Stimulated activated CD4-positive, alpha-beta T cell treated with anti-CD3 and anti-CD28 coated beads, Interleukin-4, amount 100 ng/mL, for 1 hour (primary cell): ENCODE measurements around the gene ITGB1BP1.

Experiments
- DNase-seq: peaks from one replicate; pipeline ENCODE4 v3.0.0-alpha.2; 2020

Gene ITGB1BP1

DNA sequence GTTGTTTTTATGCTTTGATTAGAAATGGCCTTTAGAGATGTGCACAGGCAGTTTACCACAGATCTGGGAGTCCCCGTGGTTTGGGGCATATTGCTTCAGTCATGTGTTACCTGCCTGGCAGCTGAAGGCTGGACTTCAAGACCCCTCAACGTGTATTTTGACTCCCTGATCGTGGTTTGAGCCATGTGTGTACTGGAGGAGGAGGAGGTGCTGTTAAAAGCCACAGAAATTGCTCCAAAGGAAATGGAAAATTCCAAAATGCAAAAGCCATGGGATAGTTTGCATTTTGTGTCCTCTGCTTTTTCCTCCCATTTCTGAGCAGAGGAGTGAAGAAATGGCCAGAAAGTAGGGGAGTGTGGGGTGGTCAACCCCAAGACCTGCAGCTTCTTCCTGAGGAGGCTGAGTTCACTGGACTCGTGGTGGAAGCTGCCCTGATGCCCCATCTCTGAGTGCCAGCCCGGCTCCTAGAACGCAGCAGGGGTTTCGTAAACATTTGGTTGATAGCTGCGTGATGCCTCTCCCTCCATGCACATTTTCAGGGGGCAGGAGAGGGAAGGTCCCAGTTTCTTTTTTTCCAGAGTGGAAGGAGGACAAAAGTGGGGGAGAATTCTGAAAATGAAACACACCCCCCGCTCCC, 45.7 kb downstream of the ITGB1BP1 start:
- no peak for DNase-seq

DNA sequence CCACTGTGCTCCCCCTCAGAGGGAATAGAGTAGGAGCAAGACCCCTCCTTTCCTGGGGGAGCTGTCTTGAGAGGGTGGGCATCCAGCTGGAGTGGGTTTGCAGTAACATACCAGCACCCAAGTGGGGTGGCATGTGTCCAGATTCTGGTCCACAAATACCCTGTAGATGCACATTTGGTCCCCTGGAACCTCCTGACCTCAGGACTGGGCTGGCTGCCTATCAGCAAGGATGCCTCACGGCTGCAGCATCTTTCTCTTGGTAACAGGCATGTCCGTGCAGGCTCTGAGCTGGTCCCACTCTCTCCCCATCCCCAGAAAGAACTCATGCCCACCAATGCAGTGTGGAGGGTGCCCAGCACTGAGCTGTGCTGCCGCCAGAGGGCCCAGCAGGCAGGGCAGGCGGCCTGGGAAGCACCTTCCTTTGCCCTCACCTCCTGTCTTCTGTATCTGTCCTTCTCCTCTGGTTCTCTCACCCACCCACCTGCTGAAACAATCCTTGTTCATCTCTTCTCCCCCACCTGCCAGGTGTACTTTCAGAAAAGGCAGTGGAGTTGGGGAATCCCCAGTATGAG, 47.4 kb downstream of the ITGB1BP1 start:
- no peak for DNase-seq

- no peak for DNase-seq
Measured at GRCh38 chr2:9374071-9374730, 49.1 kb downstream of the ITGB1BP1 start.

- no peak for DNase-seq
Measured at GRCh38 chr2:9373476-9373875, 49.9 kb downstream of the ITGB1BP1 start.

- no peak for DNase-seq
Measured at GRCh38 chr2:9373047-9373446, 50.3 kb downstream of the ITGB1BP1 start.

GRCh38 chr2:9370746-9371145, 52.6 kb downstream of the ITGB1BP1 start:
- no peak for DNase-seq

DNA sequence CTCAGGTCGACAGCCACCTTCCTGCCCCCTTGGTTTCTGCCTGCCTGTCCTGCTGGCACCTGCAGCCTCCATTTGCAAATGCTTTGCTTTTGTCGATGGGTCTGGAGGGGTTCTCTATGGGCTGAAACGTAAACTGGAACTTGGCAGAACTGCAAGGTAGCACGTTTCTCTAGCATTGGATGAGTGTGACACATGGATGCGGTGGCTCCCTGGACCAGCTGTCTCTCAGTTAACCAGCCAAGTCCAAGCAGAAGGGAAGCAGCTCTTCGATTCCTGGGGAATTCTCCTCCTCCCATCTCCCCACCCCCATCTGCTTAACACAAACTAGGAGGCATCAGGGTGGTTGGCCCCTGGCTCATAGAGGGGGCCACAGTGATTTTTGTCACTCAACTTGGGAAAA, 57.3 kb downstream of the ITGB1BP1 start:
- DNase-seq, result no peak

DNA sequence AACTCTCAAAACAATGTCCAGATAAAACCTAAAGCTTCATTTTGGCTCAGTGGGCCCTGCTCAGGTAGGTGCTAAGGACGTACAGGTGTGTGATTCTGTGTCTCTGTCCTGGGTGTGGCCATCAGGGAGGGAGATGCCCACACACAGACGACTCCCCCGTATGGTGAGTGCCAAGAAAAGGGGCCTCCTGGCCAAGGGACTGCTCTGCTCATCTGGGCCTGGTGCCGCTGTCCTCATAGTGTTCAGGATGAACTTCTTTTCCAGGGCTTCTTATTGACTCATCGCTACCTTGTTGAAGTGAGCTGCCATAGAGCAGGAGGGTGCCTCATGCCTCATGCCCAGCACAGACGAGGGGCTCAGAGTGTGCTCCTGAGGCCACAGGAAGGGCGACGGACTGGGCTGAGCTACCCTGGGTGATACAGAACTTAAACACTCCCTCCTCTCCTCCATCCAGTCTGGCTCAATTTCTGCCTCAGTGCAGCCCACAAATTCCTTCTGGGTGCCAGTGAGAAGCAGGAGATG, 57.8 kb downstream of the ITGB1BP1 start:
- no peak for DNase-seq

- no peak for DNase-seq
Measured at GRCh38 chr2:9364791-9365497, 58.4 kb downstream of the ITGB1BP1 start.

DNA sequence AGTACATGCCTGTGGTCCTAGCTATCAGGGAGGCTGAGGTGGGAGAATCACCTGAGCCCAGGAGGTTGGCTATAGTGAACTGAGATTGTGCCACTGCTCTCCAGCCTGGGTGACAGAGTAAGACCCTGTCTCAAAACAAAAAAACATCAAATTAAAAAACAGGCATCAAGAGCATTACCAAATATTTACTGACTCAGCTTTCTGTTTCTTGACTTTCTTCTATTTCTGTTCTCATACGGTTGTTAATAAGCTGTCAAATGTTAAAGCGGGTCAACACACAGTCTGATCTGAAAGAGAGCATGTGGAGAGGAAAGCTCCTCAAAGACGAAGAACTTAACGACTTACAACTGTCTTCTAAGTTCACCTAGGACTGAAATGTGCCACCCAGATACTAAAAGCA, 59.0 kb downstream of the ITGB1BP1 start:
- DNase-seq, result no peak

- no peak for DNase-seq
Measured at GRCh38 chr2:9360701-9361100, 62.6 kb downstream of the ITGB1BP1 start.

DNA sequence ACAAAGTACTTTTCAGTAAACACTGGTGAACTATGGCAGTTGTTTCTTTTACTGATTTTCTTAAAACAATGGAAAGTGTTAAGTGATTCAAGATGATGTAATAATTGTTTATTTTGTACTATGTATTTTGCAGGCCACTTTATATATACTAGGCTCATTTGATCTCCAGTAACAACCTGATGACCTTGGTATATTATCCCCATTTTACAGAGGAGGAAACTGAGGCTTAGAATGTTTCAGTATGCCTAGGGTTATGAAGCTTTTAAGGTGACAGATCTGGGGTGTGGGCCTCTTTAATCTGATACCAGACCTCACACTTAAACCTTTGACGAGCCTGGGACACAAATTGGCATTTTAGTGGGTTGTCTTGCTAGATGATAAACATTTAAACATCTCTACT, 63.2 kb downstream of the ITGB1BP1 start:
- DNase-seq, result no peak

DNA sequence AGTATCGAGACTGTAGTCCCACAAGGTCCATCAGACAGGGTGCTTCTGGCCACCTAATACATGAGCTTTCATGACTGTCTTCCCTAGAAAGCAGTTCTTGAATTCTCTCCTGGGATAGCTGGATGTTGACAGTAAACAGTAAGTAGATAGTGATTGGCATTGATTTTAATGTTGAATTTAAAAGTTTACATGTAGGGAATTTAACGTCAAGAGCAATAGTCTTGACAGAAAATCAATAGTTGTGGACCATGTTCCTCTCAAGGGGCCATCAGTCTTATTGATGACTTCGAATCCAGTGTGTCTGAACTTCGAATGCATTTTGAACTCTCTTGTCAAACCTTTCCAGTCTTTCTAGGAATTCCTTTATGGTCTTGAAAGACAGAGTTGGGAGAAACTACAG, 63.9 kb downstream of the ITGB1BP1 start:
- no peak for DNase-seq

DNA sequence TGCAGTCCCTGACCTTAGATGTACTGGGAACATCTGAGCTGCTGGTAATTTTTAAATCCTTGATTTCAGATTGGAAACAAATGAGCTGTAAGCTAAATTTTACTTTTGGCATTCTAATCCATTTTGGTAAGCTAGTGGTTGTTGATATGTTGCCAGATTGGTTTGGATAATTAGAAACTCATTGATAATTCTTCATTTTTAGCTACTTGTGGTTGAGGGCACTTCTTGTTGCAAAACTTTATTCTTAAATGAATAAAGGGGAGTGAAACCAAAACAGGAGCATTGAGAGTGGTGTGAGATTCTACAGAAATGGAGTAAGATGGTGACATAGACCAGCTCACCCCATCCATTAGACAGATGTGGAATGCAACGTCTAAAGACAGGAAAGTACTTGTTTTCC, 64.5 kb downstream of the ITGB1BP1 start:
- DNase-seq, result no peak

- DNase-seq, result no peak
Measured at GRCh38 chr2:9356261-9356660, 67.1 kb downstream of the ITGB1BP1 start.

DNA sequence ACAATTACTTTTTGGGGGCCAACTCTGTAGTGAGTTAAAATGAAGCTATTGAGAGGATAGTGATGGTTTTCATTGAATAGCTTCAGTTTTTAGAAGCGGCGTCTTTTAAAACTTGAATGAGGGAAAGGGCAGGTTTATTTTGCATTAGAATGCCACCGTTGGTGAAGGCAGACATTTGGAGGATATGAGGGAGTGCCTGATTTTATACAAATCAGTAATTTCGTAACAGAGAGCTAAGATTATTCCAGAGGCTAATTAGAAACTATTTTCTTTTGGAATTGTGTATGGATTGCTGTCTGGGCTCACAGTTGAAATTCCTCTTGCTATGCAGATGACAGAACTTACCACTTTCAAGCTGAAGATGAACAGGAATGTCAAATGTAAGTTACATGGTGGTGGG, 67.6 kb downstream of the ITGB1BP1 start:
- DNase-seq, result no peak

GRCh38 chr2:9355270-9355669, 68.1 kb downstream of the ITGB1BP1 start:
- DNase-seq, result no peak

- DNase-seq, result no peak
Measured at GRCh38 chr2:9354318-9354717, 69.0 kb downstream of the ITGB1BP1 start.
